ENCODE results near the gene CDC42EP5. TPM values are rescaled to one million over a fixed set of nuclear protein-coding genes. Genes with fewer than 3 reads are reported as not detected.
A peak's percentile ranks its signal among the peaks of the same experiment; 100 is the strongest.

CDC42EP5 gene
- total and polyA plus RNA-seq, 2 donors = 5.2 to 11.0 TPM

GRCh38 chr19:54465426-54466109 is 7.5 kb downstream of the CDC42EP5 start:
- H3K4me3 ChIP-seq (ENCODE audit: low read length in 2 of 2) = peak overlapping the region in 1 of 2 donors; percentile 59
- WGBS = 76% methylated on average over 49 of the region's 49 CpGs
- peak overlapping the region in 1 of 2 donors; percentile 3 for H3K27ac ChIP-seq (ENCODE audit: low read depth in 1 of 2, low read length in 1 of 2)
- DNase-seq (ENCODE audit: low read depth in 6 of 9, low spot score in 9 of 9) = no peak
- H3K27me3 ChIP-seq (ENCODE audit: control insufficient read depth in 2 of 2, insufficient read depth in 1 of 2, low read length in 1 of 2) = peaks cover 21 to 68% of the 10 kb centered on the region in 2 donors
- peaks cover 0 to 23% of the 10 kb centered on the region in 2 donors for H3K4me1 ChIP-seq (ENCODE audit: control insufficient read depth in 2 of 2, insufficient read depth in 2 of 2, low read length in 2 of 2)
- peaks cover 2 to 13% of the 10 kb centered on the region in 2 donors for H3K9me3 ChIP-seq (ENCODE audit: control insufficient read depth in 2 of 2, insufficient read depth in 1 of 2, low read length in 1 of 2)
- H3K36me3 ChIP-seq (ENCODE audit: control insufficient read depth in 2 of 2, insufficient read depth in 2 of 2, low read length in 1 of 2) = peaks cover 15 to 18% of the 10 kb centered on the region in 2 donors

- Histone ChIP-seq H3K36me3 (ENCODE audit: control insufficient read depth in 2 of 2, insufficient read depth in 2 of 2, low read length in 1 of 2) (peaks cover 19 to 26% of the 10 kb centered on the region in 2 donors), H3K9me3 (ENCODE audit: control insufficient read depth in 2 of 2, insufficient read depth in 1 of 2, low read length in 1 of 2) (peaks cover 2 to 13% of the 10 kb centered on the region in 2 donors), H3K4me1 (ENCODE audit: control insufficient read depth in 2 of 2, insufficient read depth in 2 of 2, low read length in 2 of 2) (peaks cover 0 to 23% of the 10 kb centered on the region in 2 donors), H3K27me3 (ENCODE audit: control insufficient read depth in 2 of 2, insufficient read depth in 1 of 2, low read length in 1 of 2) (peaks cover 20 to 61% of the 10 kb centered on the region in 2 donors), H3K4me3 (ENCODE audit: low read length in 2 of 2) (peak overlapping the region; percentile 57 to 59), H3K27ac (ENCODE audit: low read depth in 1 of 2, low read length in 1 of 2) (peak overlapping the region; percentile 58 to 80)
- 8% methylated on average over 87 of the region's 87 CpGs for WGBS
- DNase-seq (ENCODE audit: low read depth in 6 of 9, low spot score in 9 of 9) = peak in 3 of 9 donors; percentile 40 to 65 (median 47)
Observed at GRCh38 chr19:54464630-54465425, 8.3 kb downstream of the CDC42EP5 start.

- Histone ChIP-seq H3K27me3 (ENCODE audit: control insufficient read depth in 2 of 2, insufficient read depth in 1 of 2, low read length in 1 of 2) (peaks cover 17 to 54% of the 10 kb centered on the region in 2 donors), H3K9me3 (ENCODE audit: control insufficient read depth in 2 of 2, insufficient read depth in 1 of 2, low read length in 1 of 2) (peaks cover 2 to 13% of the 10 kb centered on the region in 2 donors), H3K27ac (ENCODE audit: low read depth in 1 of 2, low read length in 1 of 2) (peak overlapping the region; percentile 42 to 80), H3K36me3 (ENCODE audit: control insufficient read depth in 2 of 2, insufficient read depth in 2 of 2, low read length in 1 of 2) (peaks cover 25 to 32% of the 10 kb centered on the region in 2 donors), H3K4me1 (ENCODE audit: control insufficient read depth in 2 of 2, insufficient read depth in 2 of 2, low read length in 2 of 2) (peaks cover 0 to 23% of the 10 kb centered on the region in 2 donors), H3K4me3 (ENCODE audit: low read length in 2 of 2) (peak overlapping the region; percentile 57 to 59)
- WGBS = under 1% methylated on average over 26 of the region's 26 CpGs
- peak in 5 of 9 donors; percentile 46 to 77 (median 63) for DNase-seq (ENCODE audit: low read depth in 6 of 9, low spot score in 9 of 9)
Observed at GRCh38 chr19:54464044-54464629, 9.0 kb downstream of the CDC42EP5 start.

GRCh38 chr19:54463531-54464043 is 9.5 kb downstream of the CDC42EP5 start, which contains the start of gene LENG9:
LENG9 (minus strand) TSS chr19:54463778; CDS start chr19:54463526, 252 bp downstream.
- Histone ChIP-seq H3K36me3 (ENCODE audit: control insufficient read depth in 2 of 2, insufficient read depth in 2 of 2, low read length in 1 of 2) (peaks cover 31 to 38% of the 10 kb centered on the region in 2 donors), H3K9me3 (ENCODE audit: control insufficient read depth in 2 of 2, insufficient read depth in 1 of 2, low read length in 1 of 2) (peaks cover 2 to 13% of the 10 kb centered on the region in 2 donors), H3K4me3 (ENCODE audit: low read length in 2 of 2) (peak within 1 kb of the TSS; percentile 57 to 59), H3K4me1 (ENCODE audit: control insufficient read depth in 2 of 2, insufficient read depth in 2 of 2, low read length in 2 of 2) (peaks cover 0 to 23% of the 10 kb centered on the region in 2 donors), H3K27me3 (ENCODE audit: control insufficient read depth in 2 of 2, insufficient read depth in 1 of 2, low read length in 1 of 2) (peaks cover 16 to 49% of the 10 kb centered on the region in 2 donors), H3K27ac (ENCODE audit: low read depth in 1 of 2, low read length in 1 of 2) (peak within 1 kb of the TSS; percentile 80 to 86)
- peak; percentile 66 to 92 (median 83) for DNase-seq (ENCODE audit: low read depth in 6 of 9, low spot score in 9 of 9)
- under 1% methylated on average over 41 of the region's 41 CpGs for WGBS

- H3K27me3 ChIP-seq (ENCODE audit: control insufficient read depth in 2 of 2, insufficient read depth in 1 of 2, low read length in 1 of 2) = peaks cover 16 to 44% of the 10 kb centered on the region in 2 donors
- H3K4me1 ChIP-seq (ENCODE audit: control insufficient read depth in 2 of 2, insufficient read depth in 2 of 2, low read length in 2 of 2) = peaks cover 0 to 23% of the 10 kb centered on the region in 2 donors
- DNase-seq (ENCODE audit: low read depth in 6 of 9, low spot score in 9 of 9) = peak in 4 of 9 donors; percentile 17 to 49 (median 44)
- H3K9me3 ChIP-seq (ENCODE audit: control insufficient read depth in 2 of 2, insufficient read depth in 1 of 2, low read length in 1 of 2) = peaks cover 2 to 13% of the 10 kb centered on the region in 2 donors
- H3K36me3 ChIP-seq (ENCODE audit: control insufficient read depth in 2 of 2, insufficient read depth in 2 of 2, low read length in 1 of 2) = peaks cover 38 to 45% of the 10 kb centered on the region in 2 donors
- H3K4me3 ChIP-seq (ENCODE audit: low read length in 2 of 2) = peak overlapping the region; percentile 57 to 59
- peak overlapping the region; percentile 80 to 86 for H3K27ac ChIP-seq (ENCODE audit: low read depth in 1 of 2, low read length in 1 of 2)
- WGBS = 15% methylated on average over 91 of the region's 91 CpGs
Observed at GRCh38 chr19:54462655-54463530, 10.2 kb downstream of the CDC42EP5 start.

GRCh38 chr19:54462047-54462654 is 10.9 kb downstream of the CDC42EP5 start:
- Histone ChIP-seq H3K9me3 (ENCODE audit: control insufficient read depth in 2 of 2, insufficient read depth in 1 of 2, low read length in 1 of 2) (peaks cover 2 to 13% of the 10 kb centered on the region in 2 donors), H3K36me3 (ENCODE audit: control insufficient read depth in 2 of 2, insufficient read depth in 2 of 2, low read length in 1 of 2) (peaks cover 45 to 51% of the 10 kb centered on the region in 2 donors), H3K27ac (ENCODE audit: low read depth in 1 of 2, low read length in 1 of 2) (peak overlapping the region in 1 of 2 donors; percentile 33), H3K4me3 (ENCODE audit: low read length in 2 of 2) (no peak overlapping the region), H3K4me1 (ENCODE audit: control insufficient read depth in 2 of 2, insufficient read depth in 2 of 2, low read length in 2 of 2) (peaks cover 0 to 23% of the 10 kb centered on the region in 2 donors), H3K27me3 (ENCODE audit: control insufficient read depth in 2 of 2, insufficient read depth in 1 of 2, low read length in 1 of 2) (peaks cover 14 to 38% of the 10 kb centered on the region in 2 donors)
- DNase-seq (ENCODE audit: low read depth in 6 of 9, low spot score in 9 of 9) = no peak
- 95% methylated on average over 15 of the region's 15 CpGs for WGBS

GRCh38 chr19:54461613-54462012 is 11.5 kb downstream of the CDC42EP5 start:
- H3K4me3 ChIP-seq (ENCODE audit: low read length in 2 of 2) = no peak overlapping the region
- peaks cover 0 to 23% of the 10 kb centered on the region in 2 donors for H3K4me1 ChIP-seq (ENCODE audit: control insufficient read depth in 2 of 2, insufficient read depth in 2 of 2, low read length in 2 of 2)
- H3K27ac ChIP-seq (ENCODE audit: low read depth in 1 of 2, low read length in 1 of 2) = no peak overlapping the region
- H3K9me3 ChIP-seq (ENCODE audit: control insufficient read depth in 2 of 2, insufficient read depth in 1 of 2, low read length in 1 of 2) = peaks cover 2 to 13% of the 10 kb centered on the region in 2 donors
- 95% methylated on average over 3 of the region's 3 CpGs for WGBS
- peaks cover 50 to 57% of the 10 kb centered on the region in 2 donors for H3K36me3 ChIP-seq (ENCODE audit: control insufficient read depth in 2 of 2, insufficient read depth in 2 of 2, low read length in 1 of 2)
- no peak for DNase-seq (ENCODE audit: low read depth in 6 of 9, low spot score in 9 of 9)
- peaks cover 14 to 34% of the 10 kb centered on the region in 2 donors for H3K27me3 ChIP-seq (ENCODE audit: control insufficient read depth in 2 of 2, insufficient read depth in 1 of 2, low read length in 1 of 2)
